Fibroblast of villous mesenchyme (primary cell): ENCODE data around the gene ARL2. TPM values are rescaled to one million over a fixed set of nuclear protein-coding genes. Genes with fewer than 3 reads are reported as not detected.

Experiments used
- DNase-seq: peaks from one replicate; pipeline ENCODE4 v3.0.0-alpha.2; 2010; ENCODE audit warnings: low read depth
- H3K4me3 ChIP-seq: 2 replicates; pipeline ENCODE4 v1.5.1; 2011; ENCODE audit warnings: low read depth, mild to moderate bottlenecking, low read length
- small RNA-seq: library from RNA; depleted of rRNA; stranded (forward); fragments of <200 nt; gene quantifications from one replicate; pipeline ENCODE3, GENCODE V24; 2012
- total RNA-seq: library from RNA; depleted of rRNA; stranded (reverse); fragments of >200 nt; gene quantifications from 2 replicates; pipeline ENCODE4 v1.2.3, GENCODE V29; 2012
- TF ChIP-seq, protein P1 (sequence below): IDR thresholded peaks from 2 replicates; pipeline ENCODE4 v1.5.1; 2012; ENCODE audit warnings: low read depth, mild to moderate bottlenecking, low read length; ENCODE audit not compliant: insufficient read depth

The ARL2 gene
- total RNA-seq, 1 donor, result 44.5 TPM

GRCh38 chr11:65069217-65069616 lies 55.3 kb downstream of the ARL2 start:
- TF ChIP-seq, protein P1, sequence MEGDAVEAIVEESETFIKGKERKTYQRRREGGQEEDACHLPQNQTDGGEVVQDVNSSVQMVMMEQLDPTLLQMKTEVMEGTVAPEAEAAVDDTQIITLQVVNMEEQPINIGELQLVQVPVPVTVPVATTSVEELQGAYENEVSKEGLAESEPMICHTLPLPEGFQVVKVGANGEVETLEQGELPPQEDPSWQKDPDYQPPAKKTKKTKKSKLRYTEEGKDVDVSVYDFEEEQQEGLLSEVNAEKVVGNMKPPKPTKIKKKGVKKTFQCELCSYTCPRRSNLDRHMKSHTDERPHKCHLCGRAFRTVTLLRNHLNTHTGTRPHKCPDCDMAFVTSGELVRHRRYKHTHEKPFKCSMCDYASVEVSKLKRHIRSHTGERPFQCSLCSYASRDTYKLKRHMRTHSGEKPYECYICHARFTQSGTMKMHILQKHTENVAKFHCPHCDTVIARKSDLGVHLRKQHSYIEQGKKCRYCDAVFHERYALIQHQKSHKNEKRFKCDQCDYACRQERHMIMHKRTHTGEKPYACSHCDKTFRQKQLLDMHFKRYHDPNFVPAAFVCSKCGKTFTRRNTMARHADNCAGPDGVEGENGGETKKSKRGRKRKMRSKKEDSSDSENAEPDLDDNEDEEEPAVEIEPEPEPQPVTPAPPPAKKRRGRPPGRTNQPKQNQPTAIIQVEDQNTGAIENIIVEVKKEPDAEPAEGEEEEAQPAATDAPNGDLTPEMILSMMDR, result no peak
- peak; percentile 28 for DNase-seq
- H3K4me3 ChIP-seq, result no peak overlapping the region

Small RNA genes within 50 kb of the gene (small RNA-seq; reads per million reads assigned to genes)
- gene MIR6879 (not detected), gene SNX15 (not detected)

Other genes with a start within 250 kb of the ARL2 start
- gene SF1, start 235.6 kb upstream of the ARL2 start, total RNA-seq, result 95.3 and 95.9 TPM in 2 replicates
- gene MAP4K2, start 210.9 kb upstream of the ARL2 start, total RNA-seq, result 10.8 and 16.4 TPM in 2 replicates
- gene MEN1, start 203.6 kb upstream of the ARL2 start, total RNA-seq, result 13.5 and 17.7 TPM in 2 replicates
- gene CDC42BPG, start 169.5 kb upstream of the ARL2 start, total RNA-seq, result under 0.01 TPM in 2 replicates
- 80.2 and 93.7 TPM in 2 replicates for gene EHD1, start 135.5 kb upstream of the ARL2 start, total RNA-seq
- gene ATG2A, start 97.0 kb upstream of the ARL2 start, total RNA-seq, result 12.1 and 13.2 TPM in 2 replicates
- gene PPP2R5B, start 89.5 kb upstream of the ARL2 start, total RNA-seq, result 11.6 and 14.2 TPM in 2 replicates
- gene GPHA2, start 78.3 kb upstream of the ARL2 start, total RNA-seq, result not detected in 2 replicates
- gene MAJIN, start 42.1 kb upstream of the ARL2 start, total RNA-seq, result not detected in 2 replicates
- gene BATF2, start 17.2 kb upstream of the ARL2 start, total RNA-seq, result 0.86 and 1.3 TPM in 2 replicates
- gene SNX15, start 13.3 kb downstream of the ARL2 start, total RNA-seq, result 12.5 and 14.5 TPM in 2 replicates
- gene SAC3D1, start 27.1 kb downstream of the ARL2 start, total RNA-seq, result 10.4 and 13.5 TPM in 2 replicates
- gene NAALADL1, start 44.4 kb downstream of the ARL2 start, total RNA-seq, result 23.7 and 27.4 TPM in 2 replicates
- gene CDCA5, start 69.9 kb downstream of the ARL2 start, total RNA-seq, result 7.4 and 15.5 TPM in 2 replicates
- 28.9 and 46.7 TPM in 2 replicates for gene ZFPL1, start 70.1 kb downstream of the ARL2 start, total RNA-seq
- 104 and 169 TPM in 2 replicates for gene VPS51, start 82.1 kb downstream of the ARL2 start, total RNA-seq
- gene TM7SF2, start 97.7 kb downstream of the ARL2 start, total RNA-seq, result 31.6 and 45.8 TPM in 2 replicates
- gene ZNHIT2, start 103.5 kb downstream of the ARL2 start, total RNA-seq, result 11.2 and 15.1 TPM in 2 replicates
- gene FAU, start 108.0 kb downstream of the ARL2 start, total RNA-seq, result 137 and 279 TPM in 2 replicates
- gene MRPL49, start 108.2 kb downstream of the ARL2 start, total RNA-seq, result 41.2 and 54.4 TPM in 2 replicates
- gene SYVN1, start 120.4 kb downstream of the ARL2 start, total RNA-seq, result 13.0 and 13.5 TPM in 2 replicates
- gene SPDYC, start 156.1 kb downstream of the ARL2 start, total RNA-seq, result not detected in 2 replicates
- 123 and 133 TPM in 2 replicates for gene CAPN1, start 167.8 kb downstream of the ARL2 start, total RNA-seq
- gene POLA2, start 247.8 kb downstream of the ARL2 start, total RNA-seq, result 7.1 and 12.1 TPM in 2 replicates